Chondrocyte (in vitro differentiated cells): ENCODE measurements around the gene ZBTB46. TPM values are rescaled to one million over a fixed set of nuclear protein-coding genes. Genes with fewer than 3 reads are reported as not detected.
A peak's percentile ranks its signal among the peaks of the same experiment; 100 is the strongest.

Experiments used
- DNase-seq: peaks from one replicate; pipeline ENCODE4 v3.0.0; 2021; ENCODE audit warnings: mixed read lengths, low spot score
- H3K27ac Mint-ChIP-seq: one replicate; pipeline ENCODE4 v1.8.0; 2021; ENCODE audit warnings: mild to moderate bottlenecking, moderate library complexity, mixed read lengths; ENCODE audit not compliant: unreplicated experiment
- H3K27me3 Mint-ChIP-seq: 2 replicates; pipeline ENCODE4 v1.8.0; 2021; ENCODE audit warnings: low read depth, mixed read lengths
- H3K36me3 Mint-ChIP-seq: 2 replicates; pipeline ENCODE4 v1.8.0; 2021; ENCODE audit warnings: low read depth, mixed read lengths
- H3K4me1 Mint-ChIP-seq: 2 replicates; pipeline ENCODE4 v1.8.0; 2021; ENCODE audit warnings: low read depth, mild to moderate bottlenecking, mixed read lengths
- H3K4me3 Mint-ChIP-seq: one replicate; pipeline ENCODE4 v1.8.0; 2021; ENCODE audit warnings: mild to moderate bottlenecking, moderate library complexity, mixed read lengths; ENCODE audit not compliant: unreplicated experiment
- H3K9me3 Mint-ChIP-seq: 2 replicates; pipeline ENCODE4 v1.8.0; 2021; ENCODE audit warnings: low read depth, mixed read lengths
- total RNA-seq: library from RNA; stranded (reverse); gene quantifications from 3 replicates; pipeline ENCODE4 v1.2.1, GENCODE V29; 2021
- TF ChIP-seq, protein P1 (sequence below): fragments of 200-600 bp; sonication (generic); IDR thresholded peaks from 2 replicates; pipeline ENCODE4 v1.5.0; 2021; ENCODE audit warnings: antibody characterized with exemption, mild to moderate bottlenecking, moderate library complexity

Gene ZBTB46
- total RNA-seq, 1 donor from 2014 or later: 6.0 TPM

GRCh38 chr20:63735859-63736718 lies 95.0 kb downstream of the ZBTB46 start, which contains the start of gene LIME1:
Gene LIME1, plus strand, starts transcription at chr20:63736664. Its CDS starts 886 bp downstream, at chr20:63737550.
- Mint-ChIP-seq H3K4me3 (no peak within 1 kb of the TSS), H3K27ac (peak within 1 kb of the TSS; percentile 63), H3K27me3 (no peaks in the 10 kb centered on the region), H3K36me3 (peaks cover 4% of the 10 kb centered on the region), H3K4me1 (peaks cover 3% of the 10 kb centered on the region), H3K9me3 (no peaks in the 10 kb centered on the region)
- TF ChIP-seq, protein P1, sequence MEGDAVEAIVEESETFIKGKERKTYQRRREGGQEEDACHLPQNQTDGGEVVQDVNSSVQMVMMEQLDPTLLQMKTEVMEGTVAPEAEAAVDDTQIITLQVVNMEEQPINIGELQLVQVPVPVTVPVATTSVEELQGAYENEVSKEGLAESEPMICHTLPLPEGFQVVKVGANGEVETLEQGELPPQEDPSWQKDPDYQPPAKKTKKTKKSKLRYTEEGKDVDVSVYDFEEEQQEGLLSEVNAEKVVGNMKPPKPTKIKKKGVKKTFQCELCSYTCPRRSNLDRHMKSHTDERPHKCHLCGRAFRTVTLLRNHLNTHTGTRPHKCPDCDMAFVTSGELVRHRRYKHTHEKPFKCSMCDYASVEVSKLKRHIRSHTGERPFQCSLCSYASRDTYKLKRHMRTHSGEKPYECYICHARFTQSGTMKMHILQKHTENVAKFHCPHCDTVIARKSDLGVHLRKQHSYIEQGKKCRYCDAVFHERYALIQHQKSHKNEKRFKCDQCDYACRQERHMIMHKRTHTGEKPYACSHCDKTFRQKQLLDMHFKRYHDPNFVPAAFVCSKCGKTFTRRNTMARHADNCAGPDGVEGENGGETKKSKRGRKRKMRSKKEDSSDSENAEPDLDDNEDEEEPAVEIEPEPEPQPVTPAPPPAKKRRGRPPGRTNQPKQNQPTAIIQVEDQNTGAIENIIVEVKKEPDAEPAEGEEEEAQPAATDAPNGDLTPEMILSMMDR: no peak
- peak; percentile 92 for DNase-seq

- Mint-ChIP-seq H3K36me3 (peaks cover 4% of the 10 kb centered on the region), H3K27ac (no peak overlapping the region), H3K27me3 (no peaks in the 10 kb centered on the region), H3K9me3 (no peaks in the 10 kb centered on the region), H3K4me1 (peaks cover 3% of the 10 kb centered on the region), H3K4me3 (no peak overlapping the region)
- TF ChIP-seq, protein P1: no peak
- DNase-seq: peak; percentile 89
Observed at GRCh38 chr20:63734946-63735858, 95.9 kb downstream of the ZBTB46 start.

DNA sequence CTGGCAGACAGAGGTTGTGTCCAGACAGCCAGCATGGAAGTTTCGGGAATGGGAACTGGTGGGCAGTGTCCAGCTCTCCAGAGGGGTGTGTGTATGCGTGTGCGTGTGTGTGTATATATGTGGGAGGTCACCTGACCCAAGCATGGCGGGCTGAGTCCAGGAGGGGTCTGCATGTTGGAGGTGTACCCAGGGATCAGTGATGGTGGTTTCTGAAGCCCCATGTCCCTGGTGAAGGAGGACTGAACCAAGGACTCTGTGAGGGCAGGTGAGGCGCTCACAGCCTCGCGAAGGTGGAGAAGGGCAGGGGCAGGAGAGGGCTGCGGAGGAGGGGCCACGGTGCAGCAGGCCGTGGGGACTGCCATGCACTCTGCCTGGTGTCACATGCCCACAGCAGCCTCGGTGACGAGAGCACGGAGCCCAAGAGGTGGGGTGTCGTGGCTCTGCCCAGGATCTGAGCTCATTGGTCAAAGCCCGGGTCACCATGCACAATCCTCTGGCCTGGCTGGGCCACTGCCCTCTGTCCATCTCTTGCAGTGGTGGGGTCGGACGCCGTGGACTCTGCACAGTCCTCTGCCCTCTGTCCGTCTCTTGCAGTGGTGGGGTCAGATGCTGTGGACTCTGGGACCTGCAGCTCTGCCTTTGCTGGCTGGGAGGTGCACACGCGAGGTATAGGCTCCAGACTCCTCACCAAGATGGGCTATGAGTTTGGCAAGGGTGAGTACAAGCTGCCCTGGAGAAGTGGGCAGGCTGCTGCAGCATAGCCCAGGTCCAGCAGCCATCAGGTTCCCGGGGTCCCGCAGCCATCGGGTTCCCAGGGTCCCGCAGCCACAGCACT lies 96.7 kb downstream of the ZBTB46 start:
- H3K4me3 Mint-ChIP-seq: no peak overlapping the region
- H3K9me3 Mint-ChIP-seq: no peaks in the 10 kb centered on the region
- H3K36me3 Mint-ChIP-seq: peaks cover 5% of the 10 kb centered on the region
- peaks cover 3% of the 10 kb centered on the region for H3K4me1 Mint-ChIP-seq
- H3K27me3 Mint-ChIP-seq: no peaks in the 10 kb centered on the region
- DNase-seq: peak; percentile 93
- TF ChIP-seq, protein P1: no peak
- H3K27ac Mint-ChIP-seq: no peak overlapping the region

DNA sequence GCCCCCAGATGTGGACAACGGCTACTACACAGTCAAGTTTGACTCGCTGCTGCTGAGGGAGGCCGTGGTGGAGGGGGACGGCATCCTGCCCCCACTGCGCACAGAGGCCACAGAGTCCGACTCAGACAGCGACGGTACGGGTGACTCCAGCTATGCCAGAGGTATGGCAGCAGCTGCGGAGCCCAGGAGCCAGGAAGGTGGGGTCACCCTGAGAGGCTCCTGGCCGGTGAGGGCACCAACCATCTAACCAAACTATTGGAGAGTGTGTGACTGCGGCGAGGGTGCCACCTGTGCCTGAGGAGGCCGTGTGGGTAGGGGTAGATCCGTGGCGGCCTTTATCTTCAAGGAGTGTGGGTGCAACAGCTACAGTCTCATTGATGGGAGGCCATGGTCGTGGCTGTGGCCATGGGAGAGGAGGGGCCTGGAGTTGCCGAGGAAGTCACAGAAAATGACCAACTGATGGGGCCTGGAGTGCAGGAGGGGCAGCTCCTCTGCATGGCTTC lies 97.4 kb downstream of the ZBTB46 start:
- Mint-ChIP-seq H3K4me3 (no peak overlapping the region), H3K27ac (no peak overlapping the region), H3K27me3 (no peaks in the 10 kb centered on the region), H3K9me3 (no peaks in the 10 kb centered on the region), H3K36me3 (peaks cover 5% of the 10 kb centered on the region), H3K4me1 (peaks cover 3% of the 10 kb centered on the region)
- peak; percentile 74 for DNase-seq
- TF ChIP-seq, protein P1: no peak
